ENCODE measurements around the gene SUN3. TPM values are rescaled to one million over a fixed set of nuclear protein-coding genes. Genes with fewer than 3 reads are reported as not detected.

Gene SUN3
- total and polyA plus RNA-seq, 10 of the 15 experiments (the other 5 are each of a cell fraction or from before 2014, with no cell fraction given) = 0.29 to 0.48 TPM; not detected in 8

GRCh38 chr7:48033922-48034321, 5.0 kb upstream of the SUN3 start:
- Histone ChIP-seq H3K36me3 (ENCODE audit: control insufficient read depth in 2 of 2, insufficient read depth in 2 of 2, low read length in 1 of 2) (no peaks in the 10 kb centered on the region), H3K4me3 (no peak overlapping the region), H3K27me3 (replicated peaks in 1 of 2; ENCODE audit: control insufficient read depth in 2 of 2, insufficient read depth in 2 of 2, low read length in 1 of 2) (peaks cover 8% of the 10 kb centered on the region in 2 experiments), H4K20me1 (ENCODE audit: control insufficient read depth, insufficient read depth) (no peaks in the 10 kb centered on the region), H3K27ac (ENCODE audit: control insufficient read depth, insufficient read depth) (no peak overlapping the region), H2AFZ (ENCODE audit: control insufficient read depth, low read depth, low read length) (no peak overlapping the region), H3K9ac (ENCODE audit: control insufficient read depth, insufficient read depth, low read length) (no peak overlapping the region), H3K4me1 (ENCODE audit: control insufficient read depth, insufficient read depth, low read length) (peaks cover 3% of the 10 kb centered on the region; the same call in 1 of the 2 replicates), H3K4me2 (ENCODE audit: control insufficient read depth, insufficient read depth) (no peak overlapping the region), H3K9me3 (replicated peaks; ENCODE audit: control insufficient read depth, insufficient read depth, low read length) (no peaks in the 10 kb centered on the region), H3K79me2 (ENCODE audit: control insufficient read depth, insufficient read depth, low read length) (no peaks in the 10 kb centered on the region)
- 37% methylated on average over 5 of the region's 5 CpGs for WGBS (ENCODE audit: insufficient coverage, insufficient replicate concordance, low lambda C conversion rate, missing lambda C conversion rate)
- in situ Hi-C loops (cut with MboI) = no loop called here
- BruUV-seq (replicated peaks) = no TSS peak
- SMC1A ChIA-PET (ENCODE audit: uncharacterized antibody, unreplicated experiment) = no interaction called here
- CTCF ChIA-PET = no interaction called here
- intact Hi-C loops (cut with micrococcal nuclease; ENCODE audit: unreplicated experiment) = no loop called here
- POLR2A ChIA-PET = no interaction called here
- no peak for TF ChIP-seq MEF2B (IDR thresholded peaks at IDR 0.05; ENCODE audit: partially characterized antibody, poor library complexity, severe bottlenecking)
- TF ChIP-seq CREB1 (IDR thresholded peaks at IDR 0.05; ENCODE audit: low read depth) = no peak
- ATAC-seq = no peak
- FAIRE-seq = no peak
- RAD21 ChIA-PET (ENCODE audit: unreplicated experiment) = interaction anchor here (1.0 kb wide), 1 partner anchor 76 kb away, joined by 3 read pairs; no protein-coding TSS in a partner anchor
- DNase-seq (ENCODE audit: low read depth, low spot score) = no peak

DNA sequence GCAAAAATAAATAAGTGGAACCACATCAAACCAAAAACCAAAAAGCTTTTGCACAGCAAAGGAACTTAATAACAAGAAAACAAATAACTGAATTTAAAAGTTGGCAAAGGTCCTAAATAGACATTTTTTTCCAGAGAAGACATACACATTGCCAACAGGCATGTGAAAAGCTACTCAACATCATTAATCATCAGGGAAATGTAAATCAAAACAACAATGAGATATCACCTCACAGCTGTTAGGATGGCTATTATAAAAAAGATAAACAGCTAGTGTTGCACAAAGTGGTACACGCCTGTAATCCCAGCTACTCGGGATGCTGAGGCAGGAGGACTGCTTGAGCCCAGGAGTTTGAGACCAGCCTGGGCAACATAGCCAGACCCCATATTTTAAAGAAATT, 2.2 kb upstream of the SUN3 start:
- ATAC-seq (no peak), FAIRE-seq (no peak), DNase-seq (ENCODE audit: low read depth, low spot score) (no peak)
- SMC1A ChIA-PET (ENCODE audit: uncharacterized antibody, unreplicated experiment) = interaction anchor here (0.8 kb wide), 1 partner anchor 39 kb away, joined by 3 read pairs; no protein-coding TSS in a partner anchor
- Histone ChIP-seq H3K27ac (ENCODE audit: control insufficient read depth, insufficient read depth) (no peak overlapping the region), H3K27me3 (replicated peaks in 1 of 2; ENCODE audit: control insufficient read depth in 2 of 2, insufficient read depth in 2 of 2, low read length in 1 of 2) (peaks cover 5 to 6% of the 10 kb centered on the region in 2 experiments), H4K20me1 (ENCODE audit: control insufficient read depth, insufficient read depth) (no peaks in the 10 kb centered on the region), H3K4me1 (ENCODE audit: control insufficient read depth, insufficient read depth, low read length) (peaks cover 3% of the 10 kb centered on the region; the same call in 1 of the 2 replicates), H3K4me3 (no peak overlapping the region), H3K9me3 (replicated peaks; ENCODE audit: control insufficient read depth, insufficient read depth, low read length) (no peaks in the 10 kb centered on the region), H3K36me3 (ENCODE audit: control insufficient read depth in 2 of 2, insufficient read depth in 2 of 2, low read length in 1 of 2) (no peaks in the 10 kb centered on the region), H3K9ac (ENCODE audit: control insufficient read depth, insufficient read depth, low read length) (no peak overlapping the region), H3K4me2 (ENCODE audit: control insufficient read depth, insufficient read depth) (no peak overlapping the region), H2AFZ (ENCODE audit: control insufficient read depth, low read depth, low read length) (no peak overlapping the region), H3K79me2 (ENCODE audit: control insufficient read depth, insufficient read depth, low read length) (no peaks in the 10 kb centered on the region)
- BruUV-seq (replicated peaks) = no TSS peak
- POLR2A ChIA-PET = no interaction called here
- in situ Hi-C loops (cut with MboI) (no loop called here), intact Hi-C loops (cut with micrococcal nuclease; ENCODE audit: unreplicated experiment) (no loop called here)
- 45% methylated on average over 2 of the region's 2 CpGs for WGBS (ENCODE audit: insufficient coverage, insufficient replicate concordance, low lambda C conversion rate, missing lambda C conversion rate)
- RAD21 ChIA-PET (ENCODE audit: unreplicated experiment) = no interaction called here
- CTCF ChIA-PET = interaction anchor here (1.2 kb wide), 1 partner anchor 70 kb away, joined by 3 read pairs; no protein-coding TSS in a partner anchor
- no peak for TF ChIP-seq SIN3A (IDR thresholded peaks at IDR 0.05; ENCODE audit: low read depth, low read length)
- TF ChIP-seq NRF1 (conservative IDR thresholded peaks at IDR 0.05; ENCODE audit: low read depth, low read length) = no peak
- no peak for TF ChIP-seq GABPA (IDR thresholded peaks at IDR 0.05; ENCODE audit: low read depth)
- TF ChIP-seq CHD1 (IDR thresholded peaks at IDR 0.05; ENCODE audit: low read depth, low read length) = no peak

Data from GM12878 (cell line).